Endothelial cell of umbilical vein (primary cell): Measurements from ENCODE around the gene DBNDD2. TPM values are rescaled to one million over a fixed set of nuclear protein-coding genes. Genes with fewer than 3 reads are reported as not detected.

ENCODE experiments used
- BruUV-seq: library from RNA; stranded (reverse); fragments of 400-500 nt; replicated peaks from 2 replicates; lab custom pipeline; 2021; lab: Mats Ljungman, UMichigan
- CTCF ChIA-PET: fragments of 300-600, 350-600 bp; sonication (Branson Sonifier 250); formaldehyde crosslinking; loops from one replicate; lab custom pipeline; 2021; ENCODE audit warnings: antibody characterized with exemption, inconsistent platforms; lab: Charles Lee
- POLR2A ChIA-PET: fragments of 300-600, 350-600 bp; sonication (Branson Sonifier 250); formaldehyde crosslinking; loops from one replicate; lab custom pipeline; 2021; ENCODE audit warnings: antibody characterized with exemption, inconsistent platforms; lab: Charles Lee
- DNase-seq: peaks from one replicate; pipeline ENCODE4 v3.0.0-alpha.2; 2011; ENCODE audit warnings: low read depth, low spot score
- FAIRE-seq: peaks from 2 replicates; lab custom pipeline; 2011; peaks lifted over from hg19 to GRCh38; lab: Jason Lieb, UNC
- H2AFZ ChIP-seq: 2 replicates; pipeline ENCODE4 v1.6.0; 2012; ENCODE audit warnings: low read depth, low read length, control low read depth, inconsistent platforms
- H3K27ac ChIP-seq: 2 replicates; pipeline ENCODE4 v1.5.1; 2011; ENCODE audit warnings: low read depth, mild to moderate bottlenecking, control low read depth, low read length, moderate library complexity; ENCODE audit not compliant: insufficient read depth
- H3K27me3 ChIP-seq, 2 experiments: 2 replicates each; pipeline versions ENCODE4 v1.6.0 to v1.6.1; 2011; ENCODE audit warnings: low read length in 2 of 2, mixed read lengths in 1 of 2; ENCODE audit not compliant: control insufficient read depth in 2 of 2, insufficient read depth in 2 of 2
- H3K36me3 ChIP-seq, 2 experiments: 2 replicates in 1 of 2; 3 replicates in 1 of 2; pipeline ENCODE4 v1.5.1; 2011; ENCODE audit warnings: low read length in 2 of 2, mild to moderate bottlenecking in 1 of 2, moderate library complexity in 1 of 2; ENCODE audit not compliant: control insufficient read depth in 2 of 2, insufficient read depth in 2 of 2; ENCODE audit errors: extremely low read depth in 1 of 2
- H3K4me1 ChIP-seq: 3 replicates; pipeline ENCODE4 v1.5.1; 2011; ENCODE audit warnings: mild to moderate bottlenecking, low read length; ENCODE audit not compliant: control insufficient read depth, insufficient read depth; ENCODE audit errors: extremely low read depth
- H3K4me2 ChIP-seq: 2 replicates; pipeline ENCODE4 v1.6.1; 2011; ENCODE audit warnings: low read length, control low read depth, mixed read lengths; ENCODE audit not compliant: insufficient read depth
- H3K4me3 ChIP-seq, 3 experiments: fragments of 200-600 bp in 1 of 3; sonication (generic), shearing (Covaris generic) in 1 of 3; replicated peaks in 1 of 3; 2 replicates each; pipeline ENCODE4 v1.5.1; 2011 to 2016; ENCODE audit warnings: control low read depth in 3 of 3, low read length in 3 of 3, mild to moderate bottlenecking in 2 of 3, inconsistent platforms in 1 of 3, low read depth in 1 of 3, moderate library complexity in 1 of 3; ENCODE audit not compliant: insufficient read depth in 1 of 3
- H3K79me2 ChIP-seq: 2 replicates; pipeline ENCODE4 v1.6.0; 2012; ENCODE audit warnings: low read length, inconsistent platforms; ENCODE audit not compliant: control insufficient read depth, insufficient read depth
- H3K9ac ChIP-seq: replicated peaks from 2 replicates; pipeline ENCODE3; 2011; ENCODE audit warnings: low read length, control low read depth; ENCODE audit not compliant: insufficient read depth; ENCODE audit errors: extremely low read depth
- H3K9me1 ChIP-seq: replicated peaks from 3 replicates; pipeline ENCODE4 v1.6.0; 2011; ENCODE audit warnings: mild to moderate bottlenecking, low read length; ENCODE audit not compliant: control insufficient read depth, insufficient read depth; ENCODE audit errors: extremely low read depth
- H3K9me3 ChIP-seq: replicated peaks from 2 replicates; pipeline ENCODE4 v1.5.1; 2012; ENCODE audit warnings: low read length, inconsistent platforms; ENCODE audit not compliant: control insufficient read depth, insufficient read depth
- H4K20me1 ChIP-seq: replicated peaks from 2 replicates; pipeline ENCODE3; 2011; ENCODE audit warnings: mild to moderate bottlenecking, low read length; ENCODE audit not compliant: control insufficient read depth, insufficient read depth; ENCODE audit errors: extremely low read depth
- EZH2 ChIP-seq: IDR thresholded peaks from 2 replicates; pipeline ENCODE4 v1.6.1; 2012; ENCODE audit warnings: borderline replicate concordance, low read depth, mild to moderate bottlenecking, moderate library complexity, low read length, inconsistent platforms; ENCODE audit not compliant: severe bottlenecking
- FOS ChIP-seq: IDR thresholded peaks from 2 replicates; pipeline ENCODE4 v1.6.1; 2011; ENCODE audit warnings: mild to moderate bottlenecking, low read length, moderate library complexity, borderline replicate concordance; ENCODE audit not compliant: insufficient read depth
- GATA2 ChIP-seq: IDR thresholded peaks from 2 replicates; pipeline ENCODE4 v1.7.0; 2011; ENCODE audit warnings: low read depth, mild to moderate bottlenecking, moderate library complexity, mixed read lengths, low read length; ENCODE audit not compliant: insufficient read length, insufficient read depth
- JUN ChIP-seq: IDR thresholded peaks from 2 replicates; pipeline ENCODE4 v1.6.1; 2011; ENCODE audit warnings: borderline replicate concordance, low read depth; ENCODE audit not compliant: insufficient read length, insufficient read depth
- MAX ChIP-seq: IDR thresholded peaks from 2 replicates; pipeline ENCODE4 v1.6.1; 2011; ENCODE audit not compliant: insufficient read depth, insufficient read length
- MYC ChIP-seq: IDR thresholded peaks from one replicate; pipeline ENCODE4 v1.6.1; 2011; ENCODE audit warnings: mild to moderate bottlenecking, low read depth, low read length
- POLR2A ChIP-seq: IDR thresholded peaks from 2 replicates; pipeline ENCODE4 v1.6.1; 2012; ENCODE audit warnings: low read depth, mild to moderate bottlenecking, control low read depth, low read length
- POLR2AphosphoS5 ChIP-seq: IDR thresholded peaks from 2 replicates; pipeline ENCODE4 v1.6.1; 2012; ENCODE audit warnings: low read depth, mild to moderate bottlenecking, control low read depth, low read length, moderate library complexity; ENCODE audit not compliant: insufficient read depth
- dilution Hi-C: fragments of 300-500 bp; cut with MboI; formaldehyde crosslinking; loops from one replicate; pipeline ENCODE4 v1.15.0; 2019; ENCODE audit warnings: low sequenced_read_pairs; ENCODE audit not compliant: extremely low pct_ligation_motif_present
- intact Hi-C: fragments of 100-400 bp; cut with micrococcal nuclease; formaldehyde crosslinking; loops from one replicate; pipeline ENCODE4 v1.10.0; 2022
- polyA plus RNA-seq, 4 experiments: library from polyadenylated mRNA; depleted of rRNA in 3 of 4; stranded (reverse) in 3 of 4; unstranded in 1 of 4; fragments of >200 nt; gene quantifications; 2 replicates each; pipeline versions ENCODE4 v1.2.1 to v1.2.3, GENCODE V29; 2011 to 2012; ENCODE audit warnings: missing spikeins in 1 of 4
- total RNA-seq: library from RNA; stranded (reverse); gene quantifications from 2 replicates; pipeline ENCODE4 v1.2.3, GENCODE V29; 2021
- TF ChIP-seq, protein P1 (sequence below), 2 donors: IDR thresholded peaks; 1 replicate in 1 of 2; 2 replicates in 1 of 2; pipeline ENCODE4 v1.5.1; 2011; ENCODE audit warnings: low read length in 2 of 2, mild to moderate bottlenecking in 2 of 2, moderate library complexity in 2 of 2, control low read depth in 1 of 2, inconsistent platforms in 1 of 2, low read depth in 1 of 2; ENCODE audit not compliant: insufficient read depth in 1 of 2; ENCODE audit errors: extremely low read depth in 1 of 2

DBNDD2 gene
- total and polyA plus RNA-seq, 2 donors (not counting 3 experiments of a cell fraction or from before 2014, with no cell fraction given) = 15.6 to 27.9 TPM

GRCh38 chr20:45400346-45401031 lies 7.6 kb upstream of the DBNDD2 start:
- Histone ChIP-seq H4K20me1 (no peaks in the 10 kb centered on the region), H3K4me2 (no peak overlapping the region), H3K9me3 (no peaks in the 10 kb centered on the region), H2AFZ (no peak overlapping the region), H3K79me2 (no peaks in the 10 kb centered on the region), H3K27ac (no peak overlapping the region), H3K4me3 (no peak overlapping the region), H3K9ac (no peak overlapping the region), H3K27me3 (peaks cover 4 to 6% of the 10 kb centered on the region in 2 experiments), H3K9me1 (no peaks in the 10 kb centered on the region), H3K4me1 (no peaks in the 10 kb centered on the region), H3K36me3 (no peaks in the 10 kb centered on the region)
- dilution Hi-C loops = no loop called here
- DNase-seq (no peak), FAIRE-seq (no peak)
- intact Hi-C loops = no loop called here
- TF ChIP-seq POLR2A (no peak), POLR2AphosphoS5 (no peak), FOS (no peak), JUN (no peak), MAX (no peak), MYC (no peak), GATA2 (no peak), EZH2 (no peak)
- TF ChIP-seq, protein P1, sequence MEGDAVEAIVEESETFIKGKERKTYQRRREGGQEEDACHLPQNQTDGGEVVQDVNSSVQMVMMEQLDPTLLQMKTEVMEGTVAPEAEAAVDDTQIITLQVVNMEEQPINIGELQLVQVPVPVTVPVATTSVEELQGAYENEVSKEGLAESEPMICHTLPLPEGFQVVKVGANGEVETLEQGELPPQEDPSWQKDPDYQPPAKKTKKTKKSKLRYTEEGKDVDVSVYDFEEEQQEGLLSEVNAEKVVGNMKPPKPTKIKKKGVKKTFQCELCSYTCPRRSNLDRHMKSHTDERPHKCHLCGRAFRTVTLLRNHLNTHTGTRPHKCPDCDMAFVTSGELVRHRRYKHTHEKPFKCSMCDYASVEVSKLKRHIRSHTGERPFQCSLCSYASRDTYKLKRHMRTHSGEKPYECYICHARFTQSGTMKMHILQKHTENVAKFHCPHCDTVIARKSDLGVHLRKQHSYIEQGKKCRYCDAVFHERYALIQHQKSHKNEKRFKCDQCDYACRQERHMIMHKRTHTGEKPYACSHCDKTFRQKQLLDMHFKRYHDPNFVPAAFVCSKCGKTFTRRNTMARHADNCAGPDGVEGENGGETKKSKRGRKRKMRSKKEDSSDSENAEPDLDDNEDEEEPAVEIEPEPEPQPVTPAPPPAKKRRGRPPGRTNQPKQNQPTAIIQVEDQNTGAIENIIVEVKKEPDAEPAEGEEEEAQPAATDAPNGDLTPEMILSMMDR (IDR thresholded peaks at IDR 0.05; ENCODE audit: extremely low read depth in 1 of 2, insufficient read depth in 1 of 2, low read depth in 1 of 2, low read length in 2 of 2) = no peak
- CTCF ChIA-PET = no interaction called here
- POLR2A ChIA-PET = no interaction called here
- no TSS peak for BruUV-seq
